Thyroid gland (tissue), 4 donors: ENCODE results near the gene KCNG4.

ENCODE experiments used
- CTCF ChIP-seq, 6 experiments: fragments of 200-600 bp in 3 of 6; fragments of 450-650 bp in 3 of 6; sonication (generic) in 3 of 6; IDR thresholded peaks; one replicate each; pipeline ENCODE4 v1.5.1; 2016 to 2019; ENCODE audit warnings: antibody characterized with exemption in 6 of 6, mild to moderate bottlenecking in 2 of 6, inconsistent platforms in 1 of 6, moderate library complexity in 1 of 6
- POLR2A ChIP-seq, 2 donors: fragments of 450-650 bp; IDR thresholded peaks; one replicate each; pipeline ENCODE4 v1.6.1; 2017; ENCODE audit warnings: antibody characterized with exemption in 2 of 2, mild to moderate bottlenecking in 2 of 2, moderate library complexity in 1 of 2

- TF ChIP-seq CTCF (IDR thresholded peaks at IDR 0.05) (no peak), POLR2A (IDR thresholded peaks at IDR 0.05) (no peak)
Observed at GRCh38 chr16:84232969-84233368, 6.8 kb downstream of the KCNG4 start.
